AG09309 (cell line): ENCODE measurements around the gene TRAF2.
"Not testable (repeated sequence)": the region's sequence is repeated elsewhere in the genome, so short reads cannot be mapped to it uniquely, and the experiment has no call there.

ENCODE experiments used
- DNase-seq: peaks from one replicate; pipeline ENCODE4 v3.0.0-alpha.2; 2010; ENCODE audit warnings: low read depth
- H3K4me3 ChIP-seq: 2 replicates; pipeline ENCODE4 v1.5.1; 2011; ENCODE audit warnings: mild to moderate bottlenecking, low read depth, low read length, moderate library complexity; ENCODE audit not compliant: control insufficient read depth
- TF ChIP-seq, protein P1 (sequence below): IDR thresholded peaks from 2 replicates; pipeline ENCODE4 v1.5.1; 2011; ENCODE audit warnings: mild to moderate bottlenecking, low read depth, low read length, inconsistent platforms; ENCODE audit not compliant: insufficient read depth, control insufficient read depth; ENCODE audit errors: missing control alignments

Gene TRAF2

DNA sequence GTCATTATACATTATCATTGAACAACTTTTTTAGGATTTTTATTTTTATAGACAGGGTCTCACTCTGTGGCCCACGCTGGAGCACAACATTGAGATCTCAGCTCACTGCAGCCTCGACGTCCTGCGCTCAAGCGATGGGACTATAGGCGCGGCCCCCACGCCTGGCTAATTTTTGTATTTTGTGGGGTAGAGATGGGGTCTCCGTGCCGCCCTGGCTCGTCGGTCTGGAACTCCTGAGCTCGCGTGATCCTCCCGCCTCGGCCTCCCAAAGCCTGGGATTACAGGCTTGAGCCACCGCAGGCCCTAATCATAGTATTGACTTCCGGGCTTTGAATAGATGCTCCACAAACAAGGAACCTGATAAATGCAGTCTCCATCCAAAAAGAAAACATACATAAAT, 18.8 kb upstream of the TRAF2 start:
- no peak for DNase-seq
- no peak overlapping the region for H3K4me3 ChIP-seq
- TF ChIP-seq, protein P1, sequence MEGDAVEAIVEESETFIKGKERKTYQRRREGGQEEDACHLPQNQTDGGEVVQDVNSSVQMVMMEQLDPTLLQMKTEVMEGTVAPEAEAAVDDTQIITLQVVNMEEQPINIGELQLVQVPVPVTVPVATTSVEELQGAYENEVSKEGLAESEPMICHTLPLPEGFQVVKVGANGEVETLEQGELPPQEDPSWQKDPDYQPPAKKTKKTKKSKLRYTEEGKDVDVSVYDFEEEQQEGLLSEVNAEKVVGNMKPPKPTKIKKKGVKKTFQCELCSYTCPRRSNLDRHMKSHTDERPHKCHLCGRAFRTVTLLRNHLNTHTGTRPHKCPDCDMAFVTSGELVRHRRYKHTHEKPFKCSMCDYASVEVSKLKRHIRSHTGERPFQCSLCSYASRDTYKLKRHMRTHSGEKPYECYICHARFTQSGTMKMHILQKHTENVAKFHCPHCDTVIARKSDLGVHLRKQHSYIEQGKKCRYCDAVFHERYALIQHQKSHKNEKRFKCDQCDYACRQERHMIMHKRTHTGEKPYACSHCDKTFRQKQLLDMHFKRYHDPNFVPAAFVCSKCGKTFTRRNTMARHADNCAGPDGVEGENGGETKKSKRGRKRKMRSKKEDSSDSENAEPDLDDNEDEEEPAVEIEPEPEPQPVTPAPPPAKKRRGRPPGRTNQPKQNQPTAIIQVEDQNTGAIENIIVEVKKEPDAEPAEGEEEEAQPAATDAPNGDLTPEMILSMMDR: no peak

DNA sequence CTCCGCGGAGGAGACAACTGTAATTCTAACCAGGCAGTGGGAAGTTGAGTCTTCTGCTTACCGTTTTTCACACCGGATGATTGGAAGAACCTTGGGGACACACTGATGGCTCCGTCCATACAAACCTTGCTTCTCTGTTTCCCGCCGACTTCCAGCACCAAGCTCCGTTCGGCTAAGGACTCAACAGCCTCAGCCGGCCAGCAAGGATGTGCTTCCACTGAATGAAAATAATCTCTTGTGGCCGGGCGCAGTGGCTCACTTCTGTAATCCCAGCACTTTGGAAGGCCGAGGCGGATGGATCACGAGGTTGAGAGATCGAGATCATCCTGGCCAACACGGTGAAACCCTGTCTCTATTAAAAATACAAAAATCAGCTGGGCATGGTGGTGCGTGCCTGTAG, 18.4 kb upstream of the TRAF2 start:
- TF ChIP-seq, protein P1: no peak
- no peak for DNase-seq
- H3K4me3 ChIP-seq: no peak overlapping the region

DNA sequence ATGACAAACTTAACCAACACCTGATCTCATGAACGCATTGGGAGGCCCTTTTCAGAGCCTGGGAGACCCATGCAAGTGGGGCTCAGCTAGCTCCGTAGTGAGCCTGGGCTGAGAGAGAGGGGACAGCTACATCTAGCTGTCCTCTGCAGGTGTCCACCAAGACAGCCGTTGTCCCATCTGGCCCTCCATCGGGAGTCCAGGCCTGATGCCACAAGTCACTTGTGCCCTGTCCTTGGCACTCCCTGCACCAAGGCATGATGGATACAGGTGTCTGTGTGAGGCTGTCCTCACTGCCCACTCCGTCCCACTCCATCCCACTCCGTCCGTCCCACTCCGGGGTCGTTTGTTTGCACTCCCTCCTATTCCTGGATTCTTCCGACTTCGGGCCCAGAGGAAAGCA, 17.7 kb upstream of the TRAF2 start:
- no peak overlapping the region for H3K4me3 ChIP-seq
- TF ChIP-seq, protein P1: no peak
- DNase-seq: no peak

DNA sequence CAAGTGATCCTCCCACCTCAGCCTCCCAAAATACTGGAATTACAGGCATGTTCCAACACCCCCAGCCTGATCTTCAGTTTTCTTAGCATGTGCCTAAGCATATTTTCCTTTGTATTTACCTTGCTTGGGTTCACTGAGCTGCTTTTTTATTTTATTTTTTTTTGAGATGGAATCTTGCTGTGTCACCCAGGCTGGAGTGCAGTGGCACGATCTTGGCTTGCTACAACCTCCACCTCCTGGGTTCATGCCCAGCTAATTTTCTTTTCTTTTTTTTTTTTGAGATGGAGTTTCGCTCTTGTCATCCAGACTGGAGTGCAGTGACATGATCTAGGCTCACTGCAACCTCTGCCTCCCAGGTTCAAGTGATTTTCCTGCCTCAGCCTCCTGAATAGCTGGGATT, 16.7 kb upstream of the TRAF2 start:
- DNase-seq, H3K4me3 ChIP-seq: not testable (repeated sequence)

DNA sequence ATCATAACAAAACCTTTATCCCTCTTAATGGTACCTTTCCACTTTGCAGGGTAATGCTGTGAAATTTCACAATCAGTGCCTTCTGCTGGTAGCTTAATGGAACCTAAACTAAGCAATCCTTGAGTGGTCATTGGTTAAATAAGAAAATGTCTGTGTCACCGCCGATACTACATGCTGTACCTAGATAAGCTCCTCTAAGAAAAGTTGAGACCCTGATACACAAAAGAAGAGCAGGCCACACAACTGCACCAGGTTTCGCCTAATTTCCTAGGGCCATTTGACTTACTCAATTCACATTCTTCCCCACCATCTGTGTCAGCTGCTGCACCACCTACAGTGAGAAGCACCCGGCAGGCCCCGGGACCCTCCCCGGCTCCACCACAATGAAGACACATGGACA, 11.2 kb upstream of the TRAF2 start:
- H3K4me3 ChIP-seq: no peak overlapping the region
- TF ChIP-seq, protein P1: no peak
- no peak for DNase-seq

DNA sequence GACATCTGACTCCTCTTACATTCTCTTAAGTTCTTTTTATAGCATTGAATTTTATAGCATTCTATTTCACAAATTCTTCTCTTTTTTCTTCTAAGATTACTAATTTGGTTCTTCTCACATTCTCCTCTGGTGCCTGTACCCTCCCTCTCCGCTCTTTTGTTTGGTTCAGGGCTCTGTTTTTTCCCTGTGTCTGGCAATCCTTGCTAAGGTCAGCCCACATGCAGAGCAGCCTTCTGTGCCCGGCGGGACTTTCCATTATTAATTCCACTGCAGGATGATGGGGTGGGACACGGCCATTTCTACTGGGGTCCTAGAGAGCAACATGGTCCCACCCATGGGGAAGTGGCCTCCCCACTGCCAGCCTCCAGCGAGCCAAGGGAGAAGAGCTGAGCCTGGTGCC, 9.8 kb upstream of the TRAF2 start:
- H3K4me3 ChIP-seq: no peak overlapping the region
- no peak for DNase-seq
- TF ChIP-seq, protein P1: no peak

DNA sequence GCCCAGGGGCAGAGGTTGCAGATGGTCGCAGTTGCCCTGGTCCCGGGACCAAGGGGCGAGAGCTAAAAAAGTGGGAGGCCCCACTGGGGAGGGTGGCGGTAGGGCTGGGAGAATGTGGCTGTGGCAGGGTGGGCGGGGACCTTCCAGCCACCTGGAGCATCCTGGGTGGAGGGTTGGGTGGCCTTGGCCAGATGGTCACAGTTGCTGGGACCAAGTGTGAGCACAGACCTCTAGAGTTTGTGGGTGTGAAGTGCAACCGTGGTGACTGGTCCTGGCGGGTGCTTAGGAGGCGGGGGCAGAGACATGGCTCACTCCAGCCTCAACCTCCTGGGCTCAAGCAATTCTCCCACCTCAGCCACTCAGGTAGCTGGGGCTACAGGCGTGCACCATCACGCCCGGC, 5.7 kb upstream of the TRAF2 start:
- no peak for DNase-seq

More for the DNA sequence above, 5.7 kb upstream of the TRAF2 start:
- TF ChIP-seq, protein P1: no peak
- no peak overlapping the region for H3K4me3 ChIP-seq
